Measurements from ENCODE around the gene TNRC6C. TPM values are rescaled to one million over a fixed set of nuclear protein-coding genes. Genes with fewer than 3 reads are reported as not detected.
A peak's percentile ranks its signal among the peaks of the same experiment; 100 is the strongest.
"Not testable (repeated sequence)": the region's sequence is repeated elsewhere in the genome, so short reads cannot be mapped to it uniquely, and the experiment has no call there.

The TNRC6C gene
- total RNA-seq, 1 experiment from 2014 or later, result 2.7 TPM

DNA sequence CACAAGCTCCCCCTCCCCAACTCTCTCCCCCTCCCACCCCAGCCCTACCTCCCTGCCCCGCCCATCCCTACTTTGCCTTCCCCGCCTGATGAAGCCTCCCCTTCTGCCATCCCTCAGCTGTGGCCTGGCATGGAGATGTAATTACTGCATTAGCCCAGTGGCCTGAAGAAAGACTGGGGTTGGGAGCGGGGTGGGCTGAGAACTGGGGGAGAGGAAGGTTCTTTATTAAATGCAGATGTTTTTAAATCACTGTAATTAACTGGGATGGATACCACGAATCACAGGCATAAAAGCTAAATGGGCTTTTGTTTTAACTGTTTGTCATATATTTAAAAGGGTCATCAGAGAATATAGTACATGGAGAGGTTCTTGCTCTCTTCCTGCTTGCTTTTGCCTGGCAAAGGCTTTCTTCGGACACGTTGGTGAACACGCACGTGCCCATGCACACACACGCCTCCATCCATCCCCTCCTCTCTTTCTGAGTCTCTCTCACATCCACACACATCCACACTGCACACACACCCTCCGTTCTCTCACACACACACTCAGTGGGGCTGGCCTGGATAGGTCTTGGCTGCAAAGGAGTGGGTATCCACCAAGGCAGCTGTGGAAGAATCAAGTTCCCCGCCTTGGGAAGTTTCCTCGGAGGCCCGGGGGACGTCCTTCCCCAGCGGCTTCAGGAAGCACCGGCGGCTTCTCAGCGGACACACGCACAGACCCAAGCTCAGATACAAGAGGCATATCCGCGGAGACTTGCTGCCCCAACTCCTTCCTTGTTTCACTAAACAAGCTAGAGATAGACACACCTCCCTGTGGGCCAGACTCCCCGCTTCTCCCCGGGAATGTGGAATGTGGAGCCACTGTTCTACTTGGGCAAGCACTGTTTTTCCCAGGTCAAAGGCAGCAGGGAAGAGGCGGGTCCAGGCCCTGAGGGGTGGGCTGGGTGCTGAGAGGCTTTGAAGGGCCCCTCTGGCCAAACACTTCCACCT is 27.4 kb upstream of the TNRC6C start:
- DNase-seq (ENCODE audit: low read depth), result no peak

DNA sequence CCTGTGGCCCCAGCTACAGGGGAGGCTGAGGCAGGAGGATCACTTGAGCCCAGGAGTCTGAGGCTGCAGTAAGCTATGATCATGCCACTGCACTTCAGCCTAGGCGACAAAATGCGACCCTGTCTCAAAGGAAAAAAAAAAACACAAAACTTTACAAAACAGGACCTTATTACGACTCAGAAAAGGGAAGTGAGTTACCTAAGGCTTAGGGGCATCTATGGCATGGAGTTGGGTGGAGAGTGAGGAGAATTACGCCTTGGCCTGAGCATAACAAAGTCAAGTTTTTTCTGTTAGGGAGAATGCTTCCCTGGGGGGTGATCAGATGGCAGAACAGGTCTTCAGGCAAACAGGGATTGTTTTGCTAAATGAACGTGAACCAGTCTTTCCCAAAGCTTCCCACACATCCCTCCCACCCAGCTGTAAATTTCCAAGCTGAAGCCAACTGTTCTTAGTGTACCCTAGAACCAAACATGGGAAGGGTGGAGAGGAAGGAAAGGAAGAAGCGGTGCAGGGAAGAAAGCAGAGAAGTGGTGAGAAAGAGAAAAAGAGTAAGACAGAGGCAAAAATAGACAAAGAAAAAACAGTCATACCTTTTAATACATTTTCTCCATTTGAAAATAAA is 24.6 kb upstream of the TNRC6C start:
- DNase-seq (ENCODE audit: low read depth), result no peak

DNA sequence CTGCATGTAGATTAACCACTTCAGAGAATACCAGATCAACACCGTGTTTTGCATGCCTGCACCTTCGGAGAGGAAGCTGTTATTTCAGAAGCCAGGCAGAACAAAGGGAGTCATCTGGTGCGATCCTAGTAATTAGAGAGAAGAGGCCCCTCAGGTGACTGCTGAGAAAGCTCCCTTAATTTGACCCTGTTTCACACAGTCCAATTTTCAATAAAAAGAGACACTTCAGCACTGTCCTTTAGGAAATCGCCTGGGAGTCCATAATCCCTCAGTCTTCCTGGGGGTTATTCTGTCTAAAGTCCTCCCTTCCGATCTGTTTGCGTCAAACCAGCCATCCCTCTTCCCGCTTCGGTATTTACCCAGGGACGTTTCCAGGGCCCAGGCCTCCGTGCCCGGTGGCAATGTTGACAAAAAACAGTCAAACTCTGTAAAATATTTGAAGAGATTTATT is 23.4 kb upstream of the TNRC6C start:
- no peak for DNase-seq (ENCODE audit: low read depth)

- DNase-seq (ENCODE audit: low read depth), result not testable (repeated sequence)
These were observed 22.8 kb upstream of the TNRC6C start for GRCh38 chr17:77935744-77936143.

- no peak for DNase-seq (ENCODE audit: low read depth)
These were observed 21.6 kb upstream of the TNRC6C start for GRCh38 chr17:77936881-77937280.

- DNase-seq (ENCODE audit: low read depth), result no peak
These were observed 17.5 kb upstream of the TNRC6C start for GRCh38 chr17:77941004-77941403.

GRCh38 chr17:77942112-77942988 is 16.2 kb upstream of the TNRC6C start:
- no peak for DNase-seq (ENCODE audit: low read depth)

DNA sequence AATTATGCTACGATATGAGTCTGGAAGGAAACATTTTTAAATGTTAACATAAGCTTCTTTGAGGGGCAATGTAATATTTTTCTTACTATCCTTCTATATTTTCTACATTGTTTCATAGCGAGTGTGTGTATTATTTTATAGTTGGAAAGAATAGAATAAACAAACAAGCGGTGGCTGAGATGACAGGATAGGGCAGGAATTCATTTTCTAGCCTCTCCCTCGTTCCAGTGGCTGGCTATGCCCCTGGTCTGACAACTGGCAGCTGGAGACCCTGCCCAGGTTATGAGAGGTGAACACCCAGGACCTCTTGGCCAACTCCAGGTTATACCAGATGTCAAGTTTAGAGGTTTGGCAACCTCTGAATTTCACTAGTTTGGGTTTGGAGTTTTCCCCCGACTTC is 14.5 kb upstream of the TNRC6C start:
- DNase-seq (ENCODE audit: low read depth), result no peak

DNA sequence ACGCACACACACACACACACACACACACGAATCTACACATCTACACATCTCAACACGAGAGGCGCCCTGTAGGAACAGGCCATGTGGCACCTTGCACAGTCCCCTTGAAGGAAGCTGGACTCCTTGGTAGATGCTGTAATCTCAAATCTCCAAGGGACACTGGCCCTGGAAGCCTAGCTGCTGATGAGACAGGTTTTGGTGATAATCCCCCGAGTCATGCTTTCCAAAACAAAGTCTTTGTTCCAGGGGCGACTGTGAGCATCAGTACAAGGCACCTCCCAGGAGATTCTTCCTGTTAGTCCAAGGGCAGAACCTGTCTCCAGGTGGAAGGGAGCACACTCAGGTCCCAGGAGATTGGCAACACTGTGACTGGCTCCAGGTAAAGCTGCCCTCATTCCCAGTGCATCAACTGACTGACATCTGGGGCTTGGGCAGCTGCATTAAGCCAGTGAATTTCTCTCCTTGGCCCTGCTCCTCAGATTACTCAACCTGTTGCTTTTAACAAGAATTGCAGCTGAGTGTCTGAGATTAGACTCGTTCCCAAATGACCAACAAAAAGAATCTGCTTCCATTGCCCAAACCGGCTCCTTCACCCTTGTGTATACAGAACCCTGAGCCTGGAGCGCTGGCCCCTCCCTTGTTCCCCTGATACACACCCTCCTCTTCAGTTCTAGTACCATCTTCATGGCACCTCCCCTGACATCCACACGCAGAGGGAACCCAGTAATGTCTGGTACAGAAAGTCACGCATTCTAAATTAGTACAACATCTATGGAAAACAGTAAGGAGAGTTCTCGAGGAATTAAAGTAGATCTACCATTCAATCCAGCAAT is 13.9 kb upstream of the TNRC6C start:
- no peak for DNase-seq (ENCODE audit: low read depth)

DNA sequence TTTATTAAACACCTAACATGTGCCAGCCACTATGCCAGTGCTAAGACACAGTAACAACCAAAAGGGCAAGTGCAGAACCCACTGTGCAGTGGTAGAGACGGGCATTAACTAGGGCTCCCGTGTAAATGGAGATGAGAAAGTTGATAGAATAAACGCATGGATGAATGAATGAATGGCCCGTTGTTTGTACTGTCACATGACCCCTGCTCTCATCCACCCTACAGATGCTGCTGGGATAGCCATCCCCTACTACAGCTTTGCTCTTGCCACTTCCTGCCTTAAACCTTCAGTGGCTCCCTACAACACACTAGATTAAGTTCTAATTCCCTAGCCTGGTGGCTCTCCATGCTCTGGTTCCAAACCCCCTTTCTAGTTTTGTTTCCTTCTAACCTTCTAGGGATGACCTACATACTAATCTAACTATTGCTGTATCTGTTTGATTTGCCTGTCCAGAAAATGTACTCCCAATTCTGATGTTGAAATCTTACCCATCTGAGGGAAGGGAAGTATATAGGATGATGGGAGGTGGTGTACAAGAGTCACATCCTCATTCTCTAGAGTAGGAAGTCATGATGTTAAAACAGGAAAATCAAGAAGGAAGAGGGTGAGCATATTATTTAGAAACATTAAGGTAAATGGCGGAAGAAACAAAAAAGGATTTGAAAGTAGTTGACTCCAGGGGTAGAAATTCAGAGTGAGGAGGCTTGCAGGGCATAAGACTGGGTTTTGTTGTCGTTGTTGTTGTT is 11.4 kb upstream of the TNRC6C start:
- no peak for DNase-seq (ENCODE audit: low read depth)

DNA sequence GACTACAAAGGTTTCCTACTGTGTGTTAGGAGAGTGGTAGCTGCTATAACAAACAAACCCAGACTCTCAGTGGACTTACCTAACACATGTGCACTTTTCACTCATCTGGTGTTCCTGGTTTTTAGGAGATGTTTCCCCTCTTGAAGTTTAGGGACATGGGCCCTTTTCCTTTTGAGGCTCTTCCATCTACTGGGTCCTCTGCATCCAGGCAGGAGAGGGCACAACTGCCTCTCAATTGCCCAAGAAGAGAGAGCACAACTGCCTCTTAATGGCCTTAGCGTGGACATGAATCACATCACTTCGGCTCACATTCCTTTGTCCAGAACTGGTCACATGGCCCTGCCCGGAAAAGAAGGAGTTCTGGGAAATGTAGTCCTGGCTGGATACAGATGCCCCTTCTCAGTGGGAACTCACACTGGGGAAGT is 9.8 kb upstream of the TNRC6C start:
- peak; percentile 69 for DNase-seq (ENCODE audit: low read depth)

GRCh38 chr17:77951123-77951522 is 7.4 kb upstream of the TNRC6C start:
- DNase-seq (ENCODE audit: low read depth), result no peak

DNA sequence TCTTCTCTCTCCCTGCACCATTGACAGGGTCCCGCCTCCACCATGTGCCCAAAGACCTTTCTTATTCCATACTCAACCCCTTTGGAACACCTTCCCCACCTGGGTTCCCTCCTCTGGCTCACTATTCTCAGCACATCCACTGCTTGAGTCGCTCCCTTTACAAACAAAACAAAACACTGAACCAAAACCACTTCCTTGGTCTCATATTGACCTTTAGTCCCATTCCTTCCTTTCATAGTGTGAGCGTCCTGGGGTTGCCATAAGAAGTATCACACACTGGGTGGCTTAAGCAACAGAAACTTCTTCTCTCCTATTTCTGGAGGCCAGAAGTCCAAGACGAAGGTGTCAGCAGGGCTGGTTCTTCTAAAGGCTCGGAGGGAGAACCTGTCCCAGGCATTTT is 6.1 kb upstream of the TNRC6C start:
- DNase-seq (ENCODE audit: low read depth), result no peak

DNA sequence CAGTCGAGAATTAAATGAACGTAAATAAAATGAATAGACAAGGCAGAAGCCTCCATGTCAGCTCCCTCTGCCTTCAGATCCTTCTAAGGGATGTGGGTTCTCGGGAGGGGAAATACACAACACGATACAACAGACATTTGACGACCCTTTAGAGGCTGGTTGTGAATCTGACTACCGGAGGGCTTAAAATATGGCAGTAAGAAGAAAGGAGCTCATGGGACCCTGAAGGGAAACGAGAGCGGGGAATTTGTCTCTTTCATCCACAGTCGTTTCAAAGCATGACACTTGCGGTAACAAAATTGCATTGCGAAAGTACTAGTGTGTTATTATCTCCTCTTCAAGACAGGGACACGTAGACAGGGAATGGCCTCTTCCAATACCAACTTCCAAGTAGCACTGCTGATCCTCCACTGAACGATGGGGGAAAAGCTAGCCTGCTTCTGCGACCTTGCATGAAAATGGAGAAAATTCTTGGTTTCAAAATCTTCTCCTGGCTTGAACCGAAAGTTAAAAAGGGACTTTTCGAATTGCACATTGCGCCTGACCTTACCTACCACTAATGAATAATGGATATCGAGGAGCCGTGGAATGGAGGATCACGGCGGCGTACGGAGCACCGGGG is 1.2 kb upstream of the TNRC6C start:
- peak; percentile 23 for DNase-seq (ENCODE audit: low read depth)

GRCh38 chr17:77958716-77959125 is 218 bp downstream of the TNRC6C start:
- no peak for DNase-seq (ENCODE audit: low read depth)

DNA sequence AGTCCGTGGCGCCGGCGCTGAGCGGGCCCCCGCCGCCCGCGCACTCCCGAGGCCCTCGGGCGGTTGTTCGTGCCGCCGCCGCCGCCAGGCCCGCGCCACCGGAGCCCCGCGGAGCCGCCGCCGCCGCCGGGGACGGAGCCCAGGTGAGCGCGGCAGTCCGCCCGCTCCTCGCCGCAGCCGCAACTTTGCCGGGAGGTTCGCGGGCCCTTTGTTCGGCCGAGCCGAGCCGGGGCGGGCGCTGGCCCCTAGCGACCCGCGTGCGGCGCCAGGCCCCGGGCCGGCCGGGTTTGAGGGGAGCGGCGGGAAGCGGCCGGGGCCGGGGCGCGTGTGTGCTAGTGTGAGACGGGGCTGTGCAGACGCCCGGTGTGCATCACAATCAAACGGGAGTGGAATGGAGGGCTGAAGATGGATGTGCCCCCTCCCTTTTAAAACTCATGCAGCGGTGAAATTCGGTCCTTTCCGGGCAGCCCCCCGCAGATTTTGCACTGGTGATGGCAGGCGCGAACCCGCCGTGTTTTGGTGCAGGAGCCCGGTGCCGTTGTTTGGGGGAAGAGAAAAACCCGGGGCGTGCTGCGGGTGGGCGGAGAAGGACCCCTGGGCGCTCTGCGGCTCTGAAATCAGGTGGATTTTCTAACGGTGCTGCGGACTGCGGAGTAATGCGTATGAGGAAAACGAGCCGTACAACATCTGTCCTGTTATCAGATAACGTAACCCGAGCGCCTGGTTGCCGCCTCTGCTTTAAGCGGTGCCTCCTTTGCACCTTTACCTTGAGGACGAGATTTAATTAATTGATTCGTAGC is 823 bp downstream of the TNRC6C start:
- DNase-seq (ENCODE audit: low read depth), result peak; percentile 32

DNA sequence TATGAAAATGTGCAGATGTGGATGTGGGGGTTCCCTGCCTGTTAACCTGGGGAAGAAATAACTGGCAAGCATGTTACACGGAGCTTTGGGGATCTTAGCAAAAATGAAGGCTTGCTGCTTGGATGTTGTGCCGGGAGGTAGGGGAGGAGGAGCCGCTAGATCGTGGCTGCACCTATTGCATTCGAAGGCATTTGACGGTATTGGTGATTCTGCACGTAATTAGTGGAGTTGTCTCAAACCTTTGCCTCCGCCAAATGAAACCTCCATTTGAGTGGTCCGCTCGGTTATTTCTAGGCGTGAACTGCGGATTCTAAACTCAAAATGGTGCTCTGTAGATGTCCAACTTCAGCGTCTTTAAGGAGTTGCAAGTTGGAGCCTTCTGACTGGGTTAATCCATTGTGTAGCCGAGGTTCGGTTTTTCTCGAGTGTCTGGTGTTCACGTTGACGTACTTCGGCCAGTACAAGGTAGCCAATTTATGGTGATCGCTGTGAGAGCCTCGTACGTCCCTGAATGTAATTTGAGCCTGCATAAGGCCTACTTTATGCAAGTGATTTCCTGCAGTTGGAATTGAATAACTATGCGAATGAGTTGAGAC is 1.5 kb downstream of the TNRC6C start:
- peak; percentile 21 for DNase-seq (ENCODE audit: low read depth)

- DNase-seq (ENCODE audit: low read depth), result peak; percentile 72
These were observed 3.2 kb downstream of the TNRC6C start for GRCh38 chr17:77961741-77962140.

GRCh38 chr17:77962348-77962747 is 3.8 kb downstream of the TNRC6C start:
- no peak for DNase-seq (ENCODE audit: low read depth)
